MG63 (cell line): Measurements from ENCODE around the gene ZRANB1. TPM values are rescaled to one million over a fixed set of nuclear protein-coding genes. Genes with fewer than 3 reads are reported as not detected.

Source experiments
- DNase-seq: peaks from one replicate; pipeline ENCODE4 v3.0.0-alpha.2; 2020
- H3K27me3 ChIP-seq: fragments of 250-450 bp; sonication (Bioruptor Pico); 2 replicates; pipeline ENCODE4 v1.5.1; 2020; ENCODE audit warnings: mild to moderate bottlenecking, moderate library complexity
- H3K36me3 ChIP-seq: fragments of 250-450 bp; sonication (Bioruptor Pico); 2 replicates; pipeline ENCODE4 v1.5.1; 2020; ENCODE audit warnings: mild to moderate bottlenecking, moderate library complexity
- H3K4me3 ChIP-seq: fragments of 250-450 bp; sonication (Bioruptor Pico); 2 replicates; pipeline ENCODE4 v1.5.1; 2020; ENCODE audit warnings: mild to moderate bottlenecking, moderate library complexity
- H3K9me3 ChIP-seq: fragments of 250-450 bp; sonication (Bioruptor Pico); 2 replicates; pipeline ENCODE4 v1.5.1; 2020; ENCODE audit warnings: mild to moderate bottlenecking, moderate library complexity
- total RNA-seq: library from RNA; depleted of rRNA; stranded (reverse); fragments of >200 nt; shearing (Covaris generic); gene quantifications from 2 replicates; pipeline ENCODE4 v1.2.3, GENCODE V29; 2014; ENCODE audit warnings: low replicate concordance

ZRANB1 gene
- total RNA-seq, 1 experiment from 2014 or later, result 20.9 TPM

GRCh38 chr10:125016123-125016522 lies 74.2 kb downstream of the ZRANB1 start:
- no peak for DNase-seq
- H3K9me3 ChIP-seq, result no peaks in the 10 kb centered on the region
- H3K36me3 ChIP-seq, result peaks cover 16% of the 10 kb centered on the region
- no peak overlapping the region for H3K4me3 ChIP-seq
- H3K27me3 ChIP-seq, result no peaks in the 10 kb centered on the region

GRCh38 chr10:125016611-125017202 lies 74.8 kb downstream of the ZRANB1 start:
- DNase-seq, result no peak

GRCh38 chr10:125017547-125018298 lies 75.8 kb downstream of the ZRANB1 start:
- no peak overlapping the region for H3K4me3 ChIP-seq
- no peaks in the 10 kb centered on the region for H3K27me3 ChIP-seq
- DNase-seq, result no peak
- no peaks in the 10 kb centered on the region for H3K9me3 ChIP-seq
- peaks cover 8% of the 10 kb centered on the region for H3K36me3 ChIP-seq

More at GRCh38 chr10:125016611-125017202, 74.8 kb downstream of the ZRANB1 start:
- no peaks in the 10 kb centered on the region for H3K9me3 ChIP-seq
- H3K4me3 ChIP-seq, result no peak overlapping the region
- H3K36me3 ChIP-seq, result peaks cover 12% of the 10 kb centered on the region
- no peaks in the 10 kb centered on the region for H3K27me3 ChIP-seq

DNA sequence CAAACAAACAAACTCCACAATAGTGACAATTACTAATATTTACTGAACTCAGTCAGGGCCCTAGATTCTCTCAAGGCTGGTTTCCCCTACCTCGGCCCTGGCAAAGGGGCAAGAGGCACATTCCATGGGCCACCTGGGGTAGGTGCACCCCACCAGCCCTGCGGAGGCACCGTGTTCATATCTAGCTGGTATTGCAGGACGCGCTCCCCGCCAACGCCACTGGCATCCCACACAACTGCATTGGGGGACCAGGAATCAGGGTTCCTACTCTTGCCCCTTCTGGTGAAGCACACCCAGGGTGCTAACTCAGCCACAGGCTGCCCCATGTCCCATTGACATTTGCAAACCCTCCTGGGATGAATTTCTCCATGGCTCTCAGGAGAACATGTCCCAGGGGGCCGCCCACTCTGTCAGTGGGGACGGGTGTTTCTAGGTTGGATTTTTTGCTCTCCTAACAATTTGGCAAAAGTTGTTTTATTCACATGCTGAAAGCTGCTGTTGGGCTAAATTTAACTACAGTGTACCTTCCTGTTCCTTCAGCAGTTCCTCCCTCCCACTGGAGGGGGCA lies 76.7 kb downstream of the ZRANB1 start:
- Histone ChIP-seq H3K9me3 (no peaks in the 10 kb centered on the region), H3K4me3 (no peak overlapping the region), H3K36me3 (peaks cover 11% of the 10 kb centered on the region), H3K27me3 (no peaks in the 10 kb centered on the region)
- no peak for DNase-seq

DNA sequence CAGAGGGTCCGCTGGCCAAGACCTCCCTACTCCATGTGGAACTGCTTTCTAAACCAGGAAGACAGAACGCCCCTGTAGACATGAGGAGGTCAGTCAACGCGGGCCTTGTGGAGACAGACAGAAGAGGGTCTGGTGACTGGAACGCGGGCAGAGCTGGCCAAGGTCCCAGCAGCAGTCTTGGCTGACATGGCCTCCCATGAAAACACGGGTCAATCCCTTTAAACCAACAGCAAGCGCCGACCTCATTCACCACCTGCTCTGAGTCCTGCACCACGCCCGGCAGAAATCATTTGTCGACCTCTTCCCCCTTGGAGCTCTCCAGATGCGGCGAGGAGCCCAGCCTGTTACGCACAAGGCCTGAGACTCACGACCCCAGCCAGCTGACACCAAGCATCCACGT lies 78.5 kb downstream of the ZRANB1 start:
- DNase-seq, result no peak
- peaks cover 19% of the 10 kb centered on the region for H3K36me3 ChIP-seq
- H3K27me3 ChIP-seq, result no peaks in the 10 kb centered on the region
- no peak overlapping the region for H3K4me3 ChIP-seq
- no peaks in the 10 kb centered on the region for H3K9me3 ChIP-seq

DNA sequence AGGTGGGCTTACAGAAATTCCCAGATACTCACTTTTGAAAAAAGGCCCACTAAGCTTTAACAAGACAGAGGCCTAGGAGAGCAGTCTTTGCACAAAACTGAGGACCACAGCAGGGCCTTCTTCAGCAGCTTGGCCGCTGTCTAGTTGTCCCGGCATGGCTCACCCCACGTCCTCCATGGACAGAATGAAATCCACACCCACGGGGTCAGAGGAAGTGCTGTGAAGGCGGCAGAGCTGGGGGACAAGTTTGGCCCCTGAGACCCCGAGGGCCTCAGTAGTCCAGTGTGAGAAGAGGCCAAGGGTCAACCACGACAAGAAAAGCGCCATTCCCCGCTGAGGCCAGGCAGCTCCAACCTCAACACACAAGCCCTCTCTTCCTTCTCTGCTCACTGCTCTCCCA lies 78.9 kb downstream of the ZRANB1 start:
- H3K27me3 ChIP-seq, result no peaks in the 10 kb centered on the region
- H3K9me3 ChIP-seq, result no peaks in the 10 kb centered on the region
- DNase-seq, result no peak
- no peak overlapping the region for H3K4me3 ChIP-seq
- peaks cover 17% of the 10 kb centered on the region for H3K36me3 ChIP-seq

- peaks cover 17% of the 10 kb centered on the region for H3K36me3 ChIP-seq
- no peaks in the 10 kb centered on the region for H3K9me3 ChIP-seq
- no peak overlapping the region for H3K4me3 ChIP-seq
- DNase-seq, result no peak
- H3K27me3 ChIP-seq, result no peaks in the 10 kb centered on the region
Observed at GRCh38 chr10:125021686-125022344, 79.9 kb downstream of the ZRANB1 start.

DNA sequence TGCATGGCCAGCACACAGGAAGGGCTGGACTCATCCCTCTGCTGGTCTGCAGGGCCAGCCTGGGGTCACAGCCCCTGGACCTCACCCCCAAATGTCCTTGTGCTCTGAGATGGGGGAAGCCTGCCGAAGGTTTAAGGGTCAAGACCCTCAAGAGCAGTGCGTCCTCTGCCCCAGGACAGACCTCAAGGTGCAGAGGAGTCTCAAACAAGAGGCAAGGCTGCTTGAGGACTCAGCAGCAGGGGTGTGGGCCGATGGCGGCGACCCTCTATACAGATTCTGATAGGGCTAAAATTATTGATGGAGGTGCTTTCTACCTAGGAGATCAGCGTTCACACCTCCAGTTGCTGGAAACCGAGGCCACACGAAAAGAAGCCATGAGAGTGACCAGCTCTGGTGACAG lies 80.7 kb downstream of the ZRANB1 start:
- Histone ChIP-seq H3K9me3 (no peaks in the 10 kb centered on the region), H3K36me3 (peaks cover 18% of the 10 kb centered on the region), H3K4me3 (no peak overlapping the region), H3K27me3 (no peaks in the 10 kb centered on the region)
- DNase-seq, result no peak

- no peaks in the 10 kb centered on the region for H3K27me3 ChIP-seq
- no peak for DNase-seq
Observed at GRCh38 chr10:125023255-125023654, 81.3 kb downstream of the ZRANB1 start.

DNA sequence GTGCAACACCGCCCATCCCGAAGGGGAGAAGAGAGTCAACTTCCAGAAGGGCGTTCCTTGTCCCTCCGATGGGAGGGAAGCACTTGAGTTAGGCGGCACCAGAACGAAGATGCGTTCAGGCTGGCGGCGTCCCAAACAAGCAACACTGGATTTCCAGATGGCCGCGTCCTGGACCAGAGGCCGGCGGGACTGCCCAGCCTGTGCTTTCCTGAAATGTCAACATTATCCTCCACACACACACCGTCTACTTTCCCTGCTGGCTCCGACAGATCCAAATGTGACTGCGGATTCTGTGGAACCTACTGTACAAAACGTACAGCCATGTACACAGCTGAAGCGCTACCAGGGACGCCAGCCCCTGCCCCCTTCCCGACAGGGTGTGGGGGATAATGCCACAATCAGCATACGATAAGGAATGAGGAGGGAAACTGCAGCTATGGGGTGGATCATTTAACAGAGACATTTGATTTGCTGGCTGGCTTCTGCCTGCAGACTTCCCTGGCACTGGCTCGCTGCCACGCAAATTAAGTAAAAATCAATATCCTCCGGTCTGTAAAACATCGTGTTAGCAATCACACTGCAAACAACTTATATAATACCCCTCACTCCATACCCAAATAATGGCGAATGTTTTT lies 82.1 kb downstream of the ZRANB1 start:
- H3K27me3 ChIP-seq, result no peaks in the 10 kb centered on the region
- no peak overlapping the region for H3K4me3 ChIP-seq
- H3K36me3 ChIP-seq, result peaks cover 23% of the 10 kb centered on the region
- DNase-seq, result no peak
- no peaks in the 10 kb centered on the region for H3K9me3 ChIP-seq

More at GRCh38 chr10:125023255-125023654, 81.3 kb downstream of the ZRANB1 start:
- no peaks in the 10 kb centered on the region for H3K9me3 ChIP-seq
- no peak overlapping the region for H3K4me3 ChIP-seq
- peaks cover 19% of the 10 kb centered on the region for H3K36me3 ChIP-seq

DNA sequence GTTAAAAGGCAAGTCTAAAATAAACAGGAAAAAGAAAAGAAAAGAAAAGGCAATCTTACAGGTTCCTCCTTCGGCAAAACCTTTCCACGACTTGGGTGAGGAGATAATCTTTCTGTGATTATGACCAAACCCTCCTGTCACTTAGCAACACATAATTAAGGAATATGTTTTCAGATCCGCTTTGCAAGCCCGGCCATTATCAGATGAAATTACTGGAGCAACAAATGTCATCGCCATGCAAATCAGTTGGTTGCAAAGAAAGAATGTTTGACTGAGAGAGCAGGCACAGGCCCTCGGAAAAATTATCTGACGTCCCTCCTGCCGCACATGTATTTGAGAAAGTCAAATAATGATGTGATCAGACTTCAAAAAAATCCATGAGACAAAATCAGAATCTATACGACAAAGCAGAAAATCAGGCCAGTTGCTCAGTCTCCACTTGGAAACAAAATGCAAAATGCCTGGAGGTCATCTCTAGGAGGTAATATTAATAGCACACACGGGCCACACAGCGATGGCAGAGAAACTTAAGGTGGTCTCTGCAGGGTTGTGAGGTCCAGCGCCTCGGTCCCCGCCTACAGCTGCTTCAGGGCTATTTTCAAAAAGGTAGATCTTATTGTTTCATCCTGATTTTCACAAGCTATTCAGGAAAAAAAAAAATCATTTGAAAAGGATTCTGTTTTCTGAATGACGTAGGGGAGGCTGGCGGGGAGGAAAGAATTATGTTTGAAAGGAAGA lies 82.7 kb downstream of the ZRANB1 start:
- DNase-seq, result no peak
- Histone ChIP-seq H3K36me3 (peaks cover 26% of the 10 kb centered on the region), H3K4me3 (no peak overlapping the region), H3K9me3 (no peaks in the 10 kb centered on the region), H3K27me3 (no peaks in the 10 kb centered on the region)

DNA sequence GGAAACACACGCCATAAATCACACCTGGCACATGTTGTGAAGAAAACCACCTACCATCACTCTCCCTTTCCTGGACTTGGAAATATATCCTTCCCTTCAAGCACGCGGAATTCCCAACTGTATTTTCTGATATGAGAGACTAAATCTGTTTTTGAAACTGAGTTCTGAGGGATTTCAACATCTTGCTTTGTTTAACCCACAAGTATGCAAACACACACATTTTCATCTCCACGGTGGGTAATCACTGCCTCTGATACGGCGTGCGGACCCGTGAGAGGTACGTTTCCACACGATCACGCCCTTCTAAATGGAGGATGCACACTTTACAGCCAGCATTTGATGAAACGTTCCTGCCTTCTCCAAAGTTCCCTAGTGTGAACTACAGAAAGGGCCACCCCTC lies 83.4 kb downstream of the ZRANB1 start:
- DNase-seq, result no peak
- Histone ChIP-seq H3K9me3 (no peaks in the 10 kb centered on the region), H3K27me3 (no peaks in the 10 kb centered on the region), H3K4me3 (no peak overlapping the region), H3K36me3 (peaks cover 31% of the 10 kb centered on the region)

GRCh38 chr10:125026036-125026931 lies 84.4 kb downstream of the ZRANB1 start:
- H3K9me3 ChIP-seq, result no peaks in the 10 kb centered on the region
- no peak overlapping the region for H3K4me3 ChIP-seq
- H3K27me3 ChIP-seq, result no peaks in the 10 kb centered on the region
- peaks cover 31% of the 10 kb centered on the region for H3K36me3 ChIP-seq
- no peak for DNase-seq

GRCh38 chr10:125026974-125027735 lies 85.2 kb downstream of the ZRANB1 start:
- Histone ChIP-seq H3K36me3 (peaks cover 31% of the 10 kb centered on the region), H3K27me3 (no peaks in the 10 kb centered on the region), H3K9me3 (no peaks in the 10 kb centered on the region), H3K4me3 (no peak overlapping the region)
- no peak for DNase-seq
